Left ventricle myocardium inferior (tissue), 1 donor: Measurements from ENCODE around the gene PIK3R1. TPM values are rescaled to one million over a fixed set of nuclear protein-coding genes. Genes with fewer than 3 reads are reported as not detected.

Experiments
- DNase-seq: peaks from one replicate; pipeline ENCODE4 v3.0.0-alpha.2; 2020
- H3K27ac ChIP-seq: fragments of 200-600 bp; replicated peaks from 2 replicates; pipeline ENCODE4 v1.8.0; 2021
- H3K27me3 ChIP-seq: fragments of 200-600 bp; 2 replicates; pipeline ENCODE4 v1.8.0; 2021; ENCODE audit warnings: low read depth
- H3K36me3 ChIP-seq: fragments of 200-600 bp; 2 replicates; pipeline ENCODE4 v1.8.0; 2021
- H3K4me1 ChIP-seq: fragments of 200-600 bp; 2 replicates; pipeline ENCODE4 v1.8.0; 2021
- H3K4me3 ChIP-seq: fragments of 200-600 bp; 2 replicates; pipeline ENCODE4 v1.8.0; 2021; ENCODE audit warnings: mild to moderate bottlenecking, moderate library complexity
- H3K9me3 ChIP-seq: fragments of 200-600 bp; replicated peaks from 2 replicates; pipeline ENCODE4 v1.8.0; 2021
- CTCF ChIP-seq: fragments of 200-600 bp; IDR thresholded peaks from 2 replicates; pipeline ENCODE4 v1.8.0; 2021; ENCODE audit warnings: antibody characterized with exemption, mild to moderate bottlenecking, borderline replicate concordance
- intact Hi-C: fragments of 100-400 bp; cut with micrococcal nuclease; formaldehyde crosslinking; loops from one replicate; pipeline ENCODE4 v1.11.0; 2022
- total RNA-seq: library from RNA; stranded (reverse); fragmentation: NEBNext Ultra II Directional; extraction: Animal tissue kit (Norgen Biotek cat#: 25700); gene quantifications from one replicate; pipeline ENCODE4 v1.2.1, GENCODE V29; 2021
- donor health status: DM: no; HTN: yes; CAD: no; lungs with severe emphysema.

The PIK3R1 gene
- total RNA-seq, 1 donor from 2014 or later: 132 TPM

GRCh38 chr5:68276740-68277139 is 61.2 kb downstream of the PIK3R1 start:
- no peak for TF ChIP-seq CTCF
- no peaks in the 10 kb centered on the region for H3K27me3 ChIP-seq
- no peak for DNase-seq
- peaks cover 77% of the 10 kb centered on the region for H3K36me3 ChIP-seq
- no peak overlapping the region for H3K4me3 ChIP-seq
- peaks cover 68% of the 10 kb centered on the region for H3K4me1 ChIP-seq
- intact Hi-C loops: no loop called here
- peak overlapping the region; percentile 91 for H3K27ac ChIP-seq
- H3K9me3 ChIP-seq: no peaks in the 10 kb centered on the region

- Histone ChIP-seq H3K27me3 (no peaks in the 10 kb centered on the region), H3K4me1 (peaks cover 61% of the 10 kb centered on the region), H3K27ac (peak overlapping the region; percentile 91), H3K4me3 (no peak overlapping the region), H3K36me3 (peaks cover 84% of the 10 kb centered on the region), H3K9me3 (no peaks in the 10 kb centered on the region)
- DNase-seq: no peak
- TF ChIP-seq CTCF: no peak
- intact Hi-C loops: no loop called here
Observed at GRCh38 chr5:68277431-68277830, 61.9 kb downstream of the PIK3R1 start.

GRCh38 chr5:68279984-68280383 is 64.4 kb downstream of the PIK3R1 start:
- no peak for TF ChIP-seq CTCF
- Histone ChIP-seq H3K36me3 (peaks cover 98% of the 10 kb centered on the region), H3K27ac (peak overlapping the region; percentile 30), H3K27me3 (no peaks in the 10 kb centered on the region), H3K4me3 (no peak overlapping the region), H3K4me1 (peaks cover 55% of the 10 kb centered on the region), H3K9me3 (no peaks in the 10 kb centered on the region)
- DNase-seq: no peak
- intact Hi-C loops: no loop called here

- no peak for DNase-seq
- peaks cover 80% of the 10 kb centered on the region for H3K36me3 ChIP-seq
- H3K4me3 ChIP-seq: no peak overlapping the region
- H3K9me3 ChIP-seq: no peaks in the 10 kb centered on the region
- no peaks in the 10 kb centered on the region for H3K27me3 ChIP-seq
- peak overlapping the region; percentile 94 for H3K27ac ChIP-seq
- intact Hi-C loops: no loop called here
- H3K4me1 ChIP-seq: peaks cover 54% of the 10 kb centered on the region
- TF ChIP-seq CTCF: no peak
Observed at GRCh38 chr5:68282001-68282400, 66.4 kb downstream of the PIK3R1 start.

- DNase-seq: no peak
- Histone ChIP-seq H3K9me3 (no peaks in the 10 kb centered on the region), H3K4me3 (no peak overlapping the region), H3K27ac (peak overlapping the region; percentile 94), H3K4me1 (peaks cover 56% of the 10 kb centered on the region), H3K27me3 (no peaks in the 10 kb centered on the region), H3K36me3 (peaks cover 62% of the 10 kb centered on the region)
- intact Hi-C loops: no loop called here
- TF ChIP-seq CTCF: no peak
Observed at GRCh38 chr5:68283766-68284165, 68.2 kb downstream of the PIK3R1 start.
